ENCODE results near the gene UCK2.

DNA sequence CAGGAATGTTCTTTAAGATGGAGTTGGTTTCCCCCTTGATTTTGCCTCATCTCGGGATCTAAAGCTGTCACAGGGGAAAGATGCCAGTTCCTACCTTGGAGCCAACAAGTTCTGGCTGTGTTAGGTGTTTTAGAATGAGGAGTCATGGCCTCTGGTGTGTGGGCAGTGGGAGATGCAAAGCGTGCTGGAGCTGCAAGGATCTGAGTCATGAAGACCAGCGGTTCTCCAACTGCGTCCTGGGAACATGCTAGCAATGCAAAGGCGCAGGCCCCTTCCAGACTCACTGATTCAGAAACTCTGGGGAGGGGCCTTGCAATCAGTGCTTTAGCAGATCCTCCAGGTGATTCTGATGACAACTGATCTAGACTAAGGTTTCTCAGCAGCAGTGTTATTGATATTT, 109.1 kb downstream of the UCK2 start:
- TF ChIP-seq, protein P1, sequence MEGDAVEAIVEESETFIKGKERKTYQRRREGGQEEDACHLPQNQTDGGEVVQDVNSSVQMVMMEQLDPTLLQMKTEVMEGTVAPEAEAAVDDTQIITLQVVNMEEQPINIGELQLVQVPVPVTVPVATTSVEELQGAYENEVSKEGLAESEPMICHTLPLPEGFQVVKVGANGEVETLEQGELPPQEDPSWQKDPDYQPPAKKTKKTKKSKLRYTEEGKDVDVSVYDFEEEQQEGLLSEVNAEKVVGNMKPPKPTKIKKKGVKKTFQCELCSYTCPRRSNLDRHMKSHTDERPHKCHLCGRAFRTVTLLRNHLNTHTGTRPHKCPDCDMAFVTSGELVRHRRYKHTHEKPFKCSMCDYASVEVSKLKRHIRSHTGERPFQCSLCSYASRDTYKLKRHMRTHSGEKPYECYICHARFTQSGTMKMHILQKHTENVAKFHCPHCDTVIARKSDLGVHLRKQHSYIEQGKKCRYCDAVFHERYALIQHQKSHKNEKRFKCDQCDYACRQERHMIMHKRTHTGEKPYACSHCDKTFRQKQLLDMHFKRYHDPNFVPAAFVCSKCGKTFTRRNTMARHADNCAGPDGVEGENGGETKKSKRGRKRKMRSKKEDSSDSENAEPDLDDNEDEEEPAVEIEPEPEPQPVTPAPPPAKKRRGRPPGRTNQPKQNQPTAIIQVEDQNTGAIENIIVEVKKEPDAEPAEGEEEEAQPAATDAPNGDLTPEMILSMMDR (IDR thresholded peaks at IDR 0.05; ENCODE audit: low read length): no peak
- TF ChIP-seq EZH2 (IDR thresholded peaks at IDR 0.05; ENCODE audit: borderline replicate concordance, low read length): no peak
